Pons (tissue), 1 donor: Measurements from ENCODE around the gene FAM219A.

Experiments used
- DNase-seq: peaks from one replicate; pipeline ENCODE4 v3.0.0-alpha.2; 2016; ENCODE audit warnings: low spot score

The FAM219A gene

DNA sequence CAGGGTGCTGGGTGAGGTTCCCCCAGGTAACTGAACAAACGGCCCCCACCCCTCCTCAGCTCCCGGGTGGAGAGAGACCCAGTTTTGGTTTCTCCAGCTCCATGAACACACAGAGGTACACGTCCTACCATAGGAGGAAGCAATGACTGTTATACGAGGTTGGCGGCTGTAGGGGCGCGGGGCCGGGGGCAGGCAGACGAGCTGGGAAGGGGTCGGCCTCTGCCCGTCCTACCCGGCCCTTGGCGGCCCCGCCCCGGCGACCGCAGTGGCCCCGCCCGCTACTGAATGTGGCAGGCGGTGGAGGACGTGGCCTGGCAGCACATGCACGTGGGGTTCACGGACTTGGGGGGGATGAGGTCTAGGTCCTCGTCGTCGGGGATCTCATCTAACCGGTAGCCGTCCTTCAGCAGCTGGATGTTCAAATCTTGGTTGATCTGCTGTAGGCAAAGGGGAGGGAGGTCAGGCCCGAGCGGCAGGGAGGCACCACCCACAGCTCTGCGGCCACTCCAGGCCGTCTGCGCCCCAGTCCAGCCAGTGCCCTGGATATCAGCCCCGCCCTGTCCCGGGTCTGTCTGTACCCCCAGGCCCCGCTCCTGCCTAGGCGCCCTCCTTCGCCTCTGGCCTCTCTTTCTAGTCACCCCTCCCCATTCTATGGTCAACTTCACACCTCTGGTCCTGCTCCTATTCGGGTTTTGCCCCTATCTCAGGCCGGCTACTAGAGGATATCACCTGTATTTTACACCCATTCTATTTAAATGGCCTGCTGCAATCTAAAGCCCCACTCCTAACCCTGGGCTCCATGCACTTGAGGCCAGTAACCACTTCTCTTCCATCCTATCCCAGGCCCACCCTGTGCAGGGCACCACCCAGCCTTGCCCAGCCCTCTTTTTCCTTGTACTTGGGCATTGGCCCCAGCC is 57.4 kb downstream of the FAM219A start:
- DNase-seq = no peak

DNA sequence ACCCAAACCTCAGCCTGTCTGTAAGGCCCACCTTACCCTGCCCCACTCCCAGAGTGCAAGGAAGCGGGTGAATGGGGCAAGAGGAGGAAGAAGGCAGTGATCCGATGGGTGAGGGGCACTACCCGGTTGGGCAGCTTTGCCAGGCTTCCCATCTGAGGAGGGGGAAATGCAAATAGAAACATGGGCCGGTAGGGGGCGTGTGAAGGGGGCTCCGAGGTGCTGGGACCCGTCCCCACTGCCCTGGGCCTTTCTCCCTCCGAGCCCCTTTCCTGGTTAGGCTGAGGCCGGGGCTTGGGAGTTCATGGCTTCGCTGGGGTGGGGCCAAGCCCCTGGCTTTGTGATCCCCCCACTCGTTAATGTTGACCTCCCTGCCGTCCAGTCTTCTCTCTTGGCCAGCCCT is 58.1 kb downstream of the FAM219A start:
- DNase-seq = no peak

DNA sequence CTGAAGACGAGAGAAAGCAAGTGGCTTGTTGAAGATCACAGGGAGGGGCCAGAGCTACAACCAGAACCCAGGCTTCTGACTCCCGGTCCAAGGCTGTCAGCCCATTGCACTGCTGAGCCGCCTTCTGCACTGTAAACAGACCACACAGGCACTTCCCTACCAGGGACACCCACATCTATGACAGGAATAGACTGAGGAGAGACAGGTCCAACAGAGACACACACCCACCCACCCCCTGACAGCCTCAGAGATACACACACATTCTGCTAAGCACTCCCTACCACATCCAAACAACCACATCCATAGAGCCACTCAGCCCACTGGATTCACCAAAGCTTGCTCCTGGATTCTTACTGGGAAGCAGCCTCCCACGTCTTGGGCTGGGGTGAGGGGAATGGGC is 58.6 kb downstream of the FAM219A start:
- no peak for DNase-seq

GRCh38 chr9:34398875-34399274 is 59.5 kb downstream of the FAM219A start:
- no peak for DNase-seq

DNA sequence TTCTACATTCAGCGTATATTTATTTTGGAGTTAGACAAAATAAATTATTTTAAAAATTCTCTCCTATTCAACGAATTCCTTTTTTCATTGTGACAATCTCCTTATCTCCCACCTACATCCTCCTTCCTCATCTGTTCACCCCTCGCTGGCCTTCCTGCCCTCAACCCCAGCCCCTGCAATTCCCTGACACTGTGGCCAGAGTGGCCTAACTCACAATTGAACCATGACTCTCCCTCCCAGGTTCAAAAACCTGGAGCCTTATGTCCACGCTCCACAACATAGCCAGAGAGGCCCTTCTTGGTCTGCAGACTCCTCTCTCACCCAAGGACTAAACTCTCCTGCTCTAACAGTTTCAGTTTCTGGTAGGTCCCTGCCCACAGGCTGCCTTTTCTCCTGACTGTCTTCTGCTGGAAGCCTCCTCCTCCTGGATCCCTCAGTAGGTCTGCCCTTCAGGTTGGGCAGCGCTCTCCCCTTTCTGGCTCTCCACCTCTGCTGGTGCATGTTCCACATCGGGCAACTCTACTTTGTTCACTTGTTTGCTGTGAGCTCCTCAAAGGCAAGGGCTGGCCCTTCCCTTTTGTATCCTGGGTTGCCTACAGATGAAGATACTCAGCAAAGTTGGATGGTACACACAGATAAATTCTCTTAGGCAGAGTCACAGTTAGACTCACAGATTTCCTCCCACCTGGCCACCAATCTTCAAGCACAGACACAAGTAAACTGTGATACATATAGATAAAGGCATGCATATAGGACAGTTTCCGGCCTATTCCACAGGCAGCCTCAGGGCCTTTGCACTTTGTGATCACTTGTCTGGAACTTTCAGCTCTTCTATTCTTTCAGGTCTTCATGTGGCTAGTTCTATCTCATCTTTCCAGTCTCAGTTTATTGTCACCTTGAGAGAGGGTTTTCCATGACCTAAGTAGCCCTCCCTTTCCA is 61.8 kb downstream of the FAM219A start:
- no peak for DNase-seq

DNA sequence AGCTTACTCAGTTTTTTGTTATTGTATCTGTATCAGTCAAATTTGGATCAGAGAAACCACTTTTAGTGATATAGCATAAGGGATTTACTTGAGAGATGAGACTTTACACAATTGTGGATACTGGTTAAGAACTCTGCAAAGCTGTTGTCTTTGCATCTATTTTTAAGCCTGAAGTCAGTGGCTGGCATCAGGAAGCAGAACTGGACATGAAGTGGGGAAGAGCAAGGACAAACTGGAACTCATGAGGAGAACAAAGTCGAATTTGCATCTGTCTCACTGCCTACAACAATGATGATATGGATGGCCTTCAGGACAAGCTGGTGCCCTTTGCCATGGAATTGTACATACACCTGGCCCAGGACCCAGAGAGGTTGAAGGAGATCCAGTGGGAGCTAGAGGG is 65.9 kb downstream of the FAM219A start:
- no peak for DNase-seq

DNA sequence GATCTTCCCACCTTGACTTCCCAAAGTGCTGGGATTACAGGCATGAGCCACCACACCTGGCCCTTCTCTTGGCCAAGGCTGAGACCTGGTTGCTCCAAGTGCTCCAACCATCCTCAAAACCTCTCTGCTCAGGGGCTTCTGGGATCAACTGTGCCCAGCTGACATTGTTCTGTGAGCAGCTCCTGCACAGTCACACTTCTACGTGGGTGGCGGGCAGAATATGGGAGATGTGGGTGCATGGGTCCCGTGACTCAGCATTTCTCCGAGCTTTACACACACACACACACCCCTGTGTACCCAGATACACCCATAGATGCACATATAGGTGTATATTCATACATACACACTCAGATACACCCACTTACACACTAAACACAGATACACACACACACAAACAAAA is 71.1 kb downstream of the FAM219A start:
- no peak for DNase-seq

GRCh38 chr9:34386656-34387055 is 71.7 kb downstream of the FAM219A start:
- no peak for DNase-seq

GRCh38 chr9:34385561-34386230 is 72.7 kb downstream of the FAM219A start:
- DNase-seq = no peak

DNA sequence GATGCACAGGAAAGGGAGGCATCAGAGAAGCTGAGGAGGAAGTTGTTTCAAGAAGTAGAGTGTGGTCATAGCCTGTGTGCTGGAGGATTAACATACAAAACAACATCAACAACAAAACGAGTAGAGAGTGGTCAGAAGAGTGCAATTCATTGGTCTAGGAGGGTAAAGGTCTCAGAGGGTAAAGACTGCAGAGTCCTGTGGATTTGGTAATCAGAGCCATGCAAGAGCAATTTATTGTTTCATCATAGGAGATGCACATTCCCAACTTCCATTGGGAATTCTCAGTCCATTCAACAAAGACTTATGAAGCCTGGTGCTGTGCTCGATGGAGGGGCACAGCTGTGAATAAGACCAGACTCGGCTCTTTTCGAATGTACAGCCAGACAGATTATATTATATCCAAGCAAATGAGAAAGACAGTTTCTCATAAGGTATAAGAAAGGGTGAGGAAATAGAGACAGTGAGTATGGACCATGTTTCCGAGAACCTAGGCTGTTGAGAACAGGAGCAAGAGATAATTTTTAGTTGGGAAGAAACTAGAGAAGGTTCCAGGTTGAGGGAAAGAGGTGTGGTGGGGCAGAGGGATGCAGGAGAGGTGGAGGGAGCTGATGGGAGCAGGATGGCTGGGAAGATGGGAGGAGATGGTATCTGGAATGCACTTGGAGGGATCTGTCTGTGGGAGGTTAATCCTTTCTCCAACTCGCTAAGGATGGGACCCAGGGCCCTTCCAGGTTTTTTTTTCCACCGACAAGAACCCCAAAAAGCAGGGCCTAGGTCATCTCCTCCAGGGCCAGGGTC is 73.8 kb downstream of the FAM219A start:
- no peak for DNase-seq

DNA sequence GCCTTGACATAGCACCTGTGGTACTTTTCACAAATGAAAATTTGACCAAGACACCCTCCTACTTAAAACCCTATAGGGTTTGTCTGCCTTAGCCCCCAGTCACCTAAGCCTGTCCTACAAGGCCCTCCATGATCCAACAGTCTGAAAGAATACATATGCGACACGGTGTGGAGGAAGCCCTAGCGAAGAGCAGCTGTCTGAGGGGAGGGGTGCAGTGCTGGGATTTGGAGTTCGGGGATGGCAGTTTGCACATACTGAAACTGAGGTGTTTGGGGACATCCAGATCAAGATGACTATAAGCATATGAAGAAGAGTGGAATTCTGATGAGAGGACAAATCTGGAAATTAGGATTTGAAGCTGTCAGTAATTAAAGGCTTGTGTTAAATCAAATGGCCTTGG is 74.5 kb downstream of the FAM219A start:
- no peak for DNase-seq

DNA sequence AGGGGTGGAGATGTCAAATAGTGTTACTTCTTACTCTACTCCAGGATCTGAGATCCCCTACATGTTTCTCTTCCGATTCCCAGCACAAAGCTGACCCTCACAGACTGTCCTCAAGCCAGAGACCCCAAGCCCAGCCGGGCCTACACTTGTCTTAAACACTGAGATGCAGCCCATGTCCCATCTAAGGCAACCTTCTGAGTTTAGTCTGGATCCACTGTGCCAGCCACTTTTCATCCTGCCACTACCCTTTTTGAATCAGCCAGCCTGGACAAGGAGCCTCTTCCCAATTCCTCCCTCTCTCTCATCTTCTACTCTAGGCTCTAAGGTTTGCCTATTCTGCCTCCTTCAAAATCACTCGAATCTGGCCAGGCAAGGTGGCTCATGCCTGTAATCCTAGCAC is 75.5 kb downstream of the FAM219A start:
- no peak for DNase-seq

GRCh38 chr9:34382054-34382453 is 76.3 kb downstream of the FAM219A start:
- DNase-seq = no peak

GRCh38 chr9:34381323-34381722 is 77.0 kb downstream of the FAM219A start:
- DNase-seq = no peak

DNA sequence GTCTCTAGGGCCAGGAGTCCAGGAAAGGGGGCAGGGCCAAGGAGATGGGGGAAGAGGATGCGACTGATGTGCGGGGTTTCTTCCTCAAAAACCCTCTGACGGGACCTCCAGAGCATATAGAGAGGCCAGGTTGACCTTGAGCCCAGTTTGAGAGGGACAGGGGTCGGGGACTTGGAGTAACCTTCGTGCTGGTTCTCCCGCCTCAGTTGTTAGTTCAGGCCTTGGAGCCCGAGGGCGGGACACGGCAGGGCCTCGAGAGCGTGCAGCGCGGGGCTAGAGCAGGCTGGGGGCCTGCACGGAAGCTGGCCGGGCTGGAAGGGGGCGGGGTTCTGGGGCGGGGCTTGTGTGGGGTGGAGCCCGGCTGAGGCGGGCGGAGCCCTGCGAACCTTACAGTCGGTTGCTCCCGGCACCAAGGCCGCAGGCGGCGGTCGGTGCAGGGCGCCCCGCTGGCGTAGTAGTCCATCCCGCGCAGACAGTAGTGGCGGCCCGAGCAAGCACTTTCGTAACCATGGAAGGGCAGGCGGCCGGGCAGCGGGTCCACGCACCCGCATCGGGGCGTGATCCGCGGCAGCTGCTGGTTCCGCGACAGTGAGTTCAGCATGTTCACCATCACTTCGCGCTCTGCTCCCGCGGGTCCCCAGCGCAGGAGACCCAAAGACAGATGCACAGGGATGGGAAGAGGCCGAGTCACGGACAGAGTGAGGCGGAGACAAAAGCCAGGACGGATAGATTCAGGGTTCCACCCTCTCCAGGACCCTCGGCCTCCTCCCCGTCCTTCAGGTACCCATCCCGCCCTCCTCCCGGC is 77.7 kb downstream of the FAM219A start:
- DNase-seq = peak; percentile 54

DNA sequence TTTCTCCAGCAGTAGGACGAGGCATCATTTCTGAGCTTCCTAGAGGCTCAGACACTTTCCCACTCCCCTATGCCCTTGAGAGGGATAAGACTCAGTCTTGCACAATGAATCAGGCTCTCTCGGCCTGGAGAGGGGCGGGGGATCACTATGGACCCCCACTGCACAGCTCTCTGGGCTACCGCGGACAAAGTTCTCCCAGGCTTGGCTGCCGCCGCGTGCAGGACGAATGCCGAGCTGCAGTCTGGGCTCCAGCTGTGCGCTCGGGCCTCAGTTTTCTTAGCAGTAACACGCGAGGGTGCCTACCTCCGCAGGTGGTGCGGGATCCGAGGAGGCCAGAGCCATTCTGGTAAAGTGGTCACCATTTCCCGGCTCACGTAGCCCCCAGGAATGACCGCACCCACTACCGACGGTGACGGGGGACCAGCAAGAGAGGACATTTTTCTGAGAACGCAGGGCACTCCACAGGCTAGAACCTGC is 78.3 kb downstream of the FAM219A start:
- DNase-seq = no peak

GRCh38 chr9:34379334-34380033 is 78.9 kb downstream of the FAM219A start:
- peak; percentile 92 for DNase-seq

DNA sequence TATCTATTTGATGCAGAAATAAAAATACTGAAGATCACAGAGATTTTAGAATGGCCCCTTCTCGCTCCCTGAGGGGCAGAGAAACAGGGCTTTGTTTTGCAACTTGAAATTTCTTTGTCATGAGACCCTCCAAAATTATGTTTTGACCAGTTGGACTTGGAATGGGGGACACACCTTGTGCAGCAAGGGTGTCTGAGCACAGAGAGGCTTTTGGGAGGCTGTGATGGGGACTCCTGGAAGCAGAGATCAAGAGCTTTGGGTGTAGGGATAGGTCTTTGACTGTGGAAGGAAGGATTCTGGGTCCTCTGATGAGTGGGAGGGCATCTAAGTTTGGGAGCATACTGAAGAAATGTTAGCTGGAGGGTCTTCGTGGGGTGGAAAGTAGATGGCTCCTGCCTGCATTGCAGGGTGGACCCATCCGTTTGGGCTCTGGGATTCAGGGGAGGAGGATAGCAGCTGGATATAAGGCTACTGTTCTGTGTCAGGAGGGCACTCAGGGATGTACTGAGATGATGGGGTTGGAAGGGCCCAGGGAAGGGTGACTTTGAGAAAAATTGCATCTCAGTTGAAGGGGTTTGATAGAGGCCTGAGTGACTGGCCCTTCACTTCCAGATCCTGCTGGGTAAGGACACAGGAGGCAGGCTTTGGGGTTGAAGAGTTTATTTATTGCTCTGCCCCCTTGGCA is 79.9 kb downstream of the FAM219A start:
- no peak for DNase-seq

GRCh38 chr9:34377404-34377746 is 81.0 kb downstream of the FAM219A start:
- no peak for DNase-seq
